ENCODE measurements around the gene BTNL2.
"Not testable (repeated sequence)": the region's sequence is repeated elsewhere in the genome, so short reads cannot be mapped to it uniquely, and the experiment has no call there.

Gene BTNL2

GRCh38 chr6:32367644-32368043 lies 39.3 kb downstream of the BTNL2 start:
- DNase-seq = no peak

GRCh38 chr6:32359225-32359624 lies 47.8 kb downstream of the BTNL2 start:
- not testable (repeated sequence) for DNase-seq

- DNase-seq = not testable (repeated sequence)
These were observed 48.4 kb downstream of the BTNL2 start for GRCh38 chr6:32358548-32358947.

- no peak for DNase-seq
These were observed 52.0 kb downstream of the BTNL2 start for GRCh38 chr6:32355018-32355417.

DNA sequence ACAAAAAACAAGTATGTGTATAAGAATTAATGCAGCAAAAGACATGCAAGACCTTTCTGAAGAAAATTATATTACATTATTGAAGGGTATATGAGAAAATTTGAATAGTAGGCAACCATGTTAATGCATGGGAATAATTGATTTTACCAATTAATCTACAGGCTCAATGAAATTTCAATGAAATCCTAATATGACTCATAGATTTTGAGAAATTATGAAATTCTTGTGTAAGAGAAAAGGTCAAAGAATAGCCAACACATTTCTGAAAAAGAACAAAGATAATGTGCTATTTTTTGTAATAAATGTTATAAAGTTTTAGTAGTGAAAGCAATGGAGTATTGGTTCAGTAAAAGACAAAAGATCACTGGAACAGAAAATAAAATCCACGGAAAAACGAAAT lies 53.6 kb downstream of the BTNL2 start:
- DNase-seq = no peak
